IMR-90 (cell line): ENCODE measurements around the gene MOV10L1. TPM values are rescaled to one million over a fixed set of nuclear protein-coding genes. Genes with fewer than 3 reads are reported as not detected.

Source experiments
- ATAC-seq: fragments of 200-7000 bp; cut with Tn5 transposase; 2 replicates; pipeline ENCODE4 v1.9.1; 2020; ENCODE audit warnings: low read depth, mild to moderate bottlenecking, moderate library complexity
- BruUV-seq: library from RNA; stranded (reverse); fragments of 400-500 nt; replicated peaks from 2 replicates; lab custom pipeline; 2021; lab: Mats Ljungman, UMichigan
- CTCF ChIA-PET: fragments of 300-600 bp; formaldehyde crosslinking; extraction: SDS; loops from one replicate; lab custom pipeline; 2021; ENCODE audit warnings: antibody characterized with exemption; lab: Yijun Ruan, JAX
- POLR2A ChIA-PET: fragments of 300-600 bp; sonication (Branson Sonifier 250); formaldehyde crosslinking; loops from one replicate; lab custom pipeline; 2022; ENCODE audit warnings: antibody characterized with exemption; ENCODE audit not compliant: unreplicated experiment; lab: Charles Lee
- DNase-seq: peaks from one replicate; pipeline ENCODE4 v3.0.0; 2013
- H2AFZ ChIP-seq: replicated peaks from 2 replicates; pipeline ENCODE3; 2013; ENCODE audit warnings: low read length, mild to moderate bottlenecking; ENCODE audit not compliant: poor library complexity
- H2AK5ac ChIP-seq: 2 replicates; pipeline ENCODE4 v1.6.1; 2013; ENCODE audit warnings: low read depth, low read length, inconsistent platforms
- H2AK9ac ChIP-seq: replicated peaks from 2 replicates; pipeline ENCODE3; 2013; ENCODE audit warnings: mild to moderate bottlenecking, low read depth, low read length, moderate library complexity; ENCODE audit not compliant: poor library complexity
- H2BK120ac ChIP-seq: 2 replicates; pipeline ENCODE4 v1.6.1; 2013; ENCODE audit warnings: low read depth, low read length, inconsistent platforms
- H2BK15ac ChIP-seq: 3 replicates; pipeline ENCODE4 v1.6.1; 2013; ENCODE audit warnings: low read depth, low read length, inconsistent platforms
- H2BK20ac ChIP-seq: 2 replicates; pipeline ENCODE4 v1.6.1; 2013; ENCODE audit warnings: low read depth, mild to moderate bottlenecking, inconsistent platforms, low read length, moderate library complexity
- H2BK5ac ChIP-seq: 2 replicates; pipeline ENCODE4 v1.6.1; 2013; ENCODE audit warnings: mild to moderate bottlenecking, low read depth, low read length, inconsistent platforms; ENCODE audit not compliant: poor library complexity, severe bottlenecking
- H3K14ac ChIP-seq: replicated peaks from 2 replicates; pipeline ENCODE4 v1.6.1; 2013; ENCODE audit warnings: low read depth, low read length, inconsistent platforms
- H3K18ac ChIP-seq: 2 replicates; pipeline ENCODE4 v1.6.1; 2013; ENCODE audit warnings: low read depth, low read length, control low read depth
- H3K23ac ChIP-seq: 2 replicates; pipeline ENCODE4 v1.6.1; 2013; ENCODE audit warnings: low read depth, low read length, inconsistent platforms
- H3K27ac ChIP-seq: 2 replicates; pipeline ENCODE4 v1.5.1; 2013; ENCODE audit warnings: mild to moderate bottlenecking, control low read depth, low read length; ENCODE audit not compliant: insufficient read depth
- H3K27me3 ChIP-seq: 2 replicates; pipeline ENCODE4 v1.6.1; 2013; ENCODE audit warnings: low read length; ENCODE audit not compliant: control insufficient read depth, insufficient read depth
- H3K36me3 ChIP-seq: 2 replicates; pipeline ENCODE4 v1.6.1; 2013; ENCODE audit warnings: low read length, mixed read lengths; ENCODE audit not compliant: control insufficient read depth, insufficient read depth
- H3K4ac ChIP-seq: 2 replicates; pipeline ENCODE4 v1.6.1; 2013; ENCODE audit warnings: low read depth, low read length, inconsistent platforms
- H3K4me1 ChIP-seq: 2 replicates; pipeline ENCODE4 v1.6.1; 2013; ENCODE audit warnings: low read length, mixed read lengths; ENCODE audit not compliant: control insufficient read depth, insufficient read depth
- H3K4me2 ChIP-seq: 2 replicates; pipeline ENCODE4 v1.6.1; 2013; ENCODE audit warnings: low read depth, mild to moderate bottlenecking, control low read depth, low read length, moderate library complexity
- H3K4me3 ChIP-seq: 2 replicates; pipeline ENCODE4 v1.5.1; 2013; ENCODE audit warnings: low read depth, mild to moderate bottlenecking, control low read depth, low read length, moderate library complexity; ENCODE audit not compliant: insufficient read depth
- H3K56ac ChIP-seq: 2 replicates; pipeline ENCODE4 v1.6.1; 2013; ENCODE audit warnings: low read length, inconsistent platforms; ENCODE audit not compliant: insufficient read depth; ENCODE audit errors: extremely low read depth
- H3K79me1 ChIP-seq, 2 experiments: 2 replicates each; pipeline ENCODE4 v1.6.1; 2013; ENCODE audit warnings: low read length in 2 of 2, inconsistent platforms in 1 of 2, low read depth in 1 of 2
- H3K9ac ChIP-seq: 2 replicates; pipeline ENCODE4 v1.6.1; 2013; ENCODE audit warnings: low read depth, low read length, control low read depth
- H3K9me1 ChIP-seq: 2 replicates; pipeline ENCODE4 v1.6.1; 2013; ENCODE audit warnings: low read length, inconsistent platforms; ENCODE audit not compliant: insufficient read depth
- H3K9me3 ChIP-seq: 2 replicates; pipeline ENCODE4 v1.6.1; 2013; ENCODE audit warnings: low read length; ENCODE audit not compliant: control insufficient read depth, insufficient read depth
- H4K20me1 ChIP-seq: 2 replicates; pipeline ENCODE4 v1.6.1; 2013; ENCODE audit warnings: low read length, inconsistent platforms; ENCODE audit not compliant: insufficient read depth
- H4K5ac ChIP-seq: 2 replicates; pipeline ENCODE4 v1.6.1; 2013; ENCODE audit warnings: mild to moderate bottlenecking, low read depth, low read length, control low read depth
- H4K8ac ChIP-seq, 2 experiments: 2 replicates each; pipeline ENCODE4 v1.6.1; 2013; ENCODE audit warnings: low read depth in 2 of 2, low read length in 2 of 2, control low read depth in 1 of 2, inconsistent platforms in 1 of 2
- H4K91ac ChIP-seq: 2 replicates; pipeline ENCODE4 v1.6.1; 2013; ENCODE audit warnings: low read depth, low read length, inconsistent platforms; ENCODE audit not compliant: insufficient read depth
- BHLHE40 ChIP-seq: fragments of 150-350 bp; IDR thresholded peaks from 2 replicates; pipeline ENCODE4 v1.6.1; 2016; ENCODE audit warnings: mild to moderate bottlenecking, low read depth, low read length
- CEBPB ChIP-seq: IDR thresholded peaks from 2 replicates; pipeline ENCODE4 v1.6.1; 2012; ENCODE audit warnings: low read depth, low read length, improper control_type of control experiment
- CHD1 ChIP-seq: IDR thresholded peaks from 2 replicates; pipeline ENCODE4 v1.6.1; 2012; ENCODE audit warnings: low read depth, low read length, improper control_type of control experiment
- ELK1 ChIP-seq: fragments of 150-350 bp; IDR thresholded peaks from 2 replicates; pipeline ENCODE4 v1.6.1; 2016; ENCODE audit warnings: low read depth, mild to moderate bottlenecking, low read length, moderate library complexity, borderline replicate concordance
- FOS ChIP-seq: fragments of 150-350 bp; IDR thresholded peaks from 2 replicates; pipeline ENCODE4 v1.6.1; 2016; ENCODE audit warnings: low read depth, low read length
- MAFK ChIP-seq: IDR thresholded peaks from 2 replicates; pipeline ENCODE4 v1.6.1; 2012; ENCODE audit warnings: low read depth, low read length, improper control_type of control experiment
- MXI1 ChIP-seq: IDR thresholded peaks from 2 replicates; pipeline ENCODE4 v1.6.1; 2012; ENCODE audit warnings: low read depth, mild to moderate bottlenecking, low read length, moderate library complexity, borderline replicate concordance
- NFE2L2 ChIP-seq: fragments of 150-350 bp; IDR thresholded peaks from 2 replicates; pipeline ENCODE4 v1.6.1; 2016; ENCODE audit warnings: low read depth, mild to moderate bottlenecking, low read length
- POLR2A ChIP-seq: IDR thresholded peaks from 2 replicates; pipeline ENCODE4 v1.6.1; 2012; ENCODE audit warnings: mild to moderate bottlenecking, low read depth, low read length
- RAD21 ChIP-seq: IDR thresholded peaks from 2 replicates; pipeline ENCODE4 v1.6.1; 2012; ENCODE audit warnings: low read length, improper control_type of control experiment
- RFX5 ChIP-seq: IDR thresholded peaks from 2 replicates; pipeline ENCODE4 v1.8.0; 2012; ENCODE audit warnings: low read depth, mild to moderate bottlenecking, low read length, moderate library complexity
- USF2 ChIP-seq: fragments of 150-350 bp; IDR thresholded peaks from 2 replicates; pipeline ENCODE4 v1.6.1; 2017; ENCODE audit warnings: mild to moderate bottlenecking, antibody characterized with exemption, low read length, low read depth
- WGBS, 2 experiments: methylation state at CpG; one replicate each; pipeline versions ENCODE4 v1.1.5 to v1.1.7; 2013; ENCODE audit warnings: missing lambda C conversion rate in 2 of 2; ENCODE audit not compliant: insufficient read length in 1 of 2; ENCODE audit errors: extremely low coverage in 2 of 2; 5-methylcytosine and 5-hydroxymethylcytosine counted together
- dilution Hi-C: fragments of 300-500 bp; cut with HindIII; formaldehyde crosslinking; loops from one replicate; pipeline ENCODE4 v1.14.3; 2018; ENCODE audit warnings: low sequenced_read_pairs; ENCODE audit not compliant: unreplicated experiment
- in situ Hi-C: fragments of 300-500 bp; cut with MboI; formaldehyde crosslinking; loops from 3 replicates; pipeline ENCODE4 v1.14.3; 2019; ENCODE audit warnings: low sequenced_read_pairs, inconsistent platforms, mixed read lengths
- intact Hi-C: fragments of 100-400 bp; cut with micrococcal nuclease; formaldehyde crosslinking; loops from 2 replicates; pipeline ENCODE4 v1.10.0; 2022
- polyA plus RNA-seq, 3 experiments: library from polyadenylated mRNA; depleted of rRNA; stranded (reverse); fragments of >200 nt; gene quantifications; 2 replicates each; pipeline ENCODE4 v1.2.3, GENCODE V29; 2012; ENCODE audit warnings: low replicate concordance in 1 of 3
- total RNA-seq: library from RNA; depleted of rRNA; stranded (reverse); fragments of >200 nt; gene quantifications from 2 replicates; pipeline ENCODE4 v1.2.3, GENCODE V29; 2012

MOV10L1 gene
- total and polyA plus RNA-seq, 2 of the 4 experiments (the other 2 are of a cell fraction), result 0.72 to 1.4 TPM

GRCh38 chr22:50081426-50082196 lies 8.2 kb upstream of the MOV10L1 start:
- no peak overlapping the region for H4K8ac ChIP-seq
- no peak overlapping the region for H2AFZ ChIP-seq
- no peaks in the 10 kb centered on the region for H4K20me1 ChIP-seq
- no peak overlapping the region for H3K4ac ChIP-seq
- no TSS peak for BruUV-seq
- CTCF ChIA-PET, result interaction anchor here (0.6 kb wide), 1 partner anchor 13 kb away, joined by 3 read pairs; no protein-coding TSS in a partner anchor
- H3K36me3 ChIP-seq, result no peaks in the 10 kb centered on the region
- in situ Hi-C loops, result no loop called here
- no peak overlapping the region for H4K91ac ChIP-seq
- H3K56ac ChIP-seq, result no peak overlapping the region
- no peak overlapping the region for H2AK5ac ChIP-seq
- intact Hi-C loops, result no loop called here
- H2BK120ac ChIP-seq, result no peak overlapping the region
- peaks cover 6% of the 10 kb centered on the region; the same call in 1 of the 2 replicates for H3K9me1 ChIP-seq
- no peak overlapping the region for H4K5ac ChIP-seq
- no peak overlapping the region for H2AK9ac ChIP-seq
- TF ChIP-seq ELK1 (no peak), NFE2L2 (no peak), USF2 (no peak), RAD21 (no peak), MAFK (no peak), MXI1 (no peak), RFX5 (no peak), BHLHE40 (no peak), POLR2A (no peak), CHD1 (no peak), CEBPB (no peak), FOS (no peak)
- no peak overlapping the region for H3K9ac ChIP-seq
- H3K79me1 ChIP-seq, result no peaks in the 10 kb centered on the region
- no peak overlapping the region for H2BK5ac ChIP-seq
- peaks cover 4% of the 10 kb centered on the region; the same call in 1 of the 2 replicates for H3K4me1 ChIP-seq
- H3K4me3 ChIP-seq, result no peak overlapping the region
- WGBS, 2 experiments, result 93% methylated on average over 5 of the region's 27 CpGs; no CpG with 5 or more reads in 1 of the 2 experiments
- H3K27me3 ChIP-seq, result no peaks in the 10 kb centered on the region
- H3K4me2 ChIP-seq, result no peak overlapping the region
- no peak overlapping the region for H3K14ac ChIP-seq
- dilution Hi-C loops, result no loop called here
- no peaks in the 10 kb centered on the region for H3K9me3 ChIP-seq
- H3K23ac ChIP-seq, result no peak overlapping the region
- DNase-seq (no peak), ATAC-seq (no peak)
- no peak overlapping the region; the same call in 1 of the 2 replicates for H3K18ac ChIP-seq
- H2BK15ac ChIP-seq, result no peak overlapping the region
- no peak overlapping the region for H3K27ac ChIP-seq
- no peak overlapping the region for H2BK20ac ChIP-seq
- POLR2A ChIA-PET, result interaction anchor here (0.6 kb wide), 1 partner anchor 31 kb away, joined by 3 read pairs; no protein-coding TSS in a partner anchor
